AG08395 (cell line): ENCODE data around the gene PSMD2.
"Not testable (repeated sequence)": the region's sequence is repeated elsewhere in the genome, so short reads cannot be mapped to it uniquely, and the experiment has no call there.

ENCODE experiments used
- DNase-seq: peaks from one replicate; pipeline ENCODE4 v3.0.0; 2012; ENCODE audit warnings: mixed read lengths, low spot score

PSMD2 gene

GRCh38 chr3:184298759-184299487, at the start of gene PSMD2:
TSS of gene PSMD2 (plus strand) at chr3:184299241. CDS start at chr3:184299267, 26 bp downstream.
- peak; percentile 99 for DNase-seq

DNA sequence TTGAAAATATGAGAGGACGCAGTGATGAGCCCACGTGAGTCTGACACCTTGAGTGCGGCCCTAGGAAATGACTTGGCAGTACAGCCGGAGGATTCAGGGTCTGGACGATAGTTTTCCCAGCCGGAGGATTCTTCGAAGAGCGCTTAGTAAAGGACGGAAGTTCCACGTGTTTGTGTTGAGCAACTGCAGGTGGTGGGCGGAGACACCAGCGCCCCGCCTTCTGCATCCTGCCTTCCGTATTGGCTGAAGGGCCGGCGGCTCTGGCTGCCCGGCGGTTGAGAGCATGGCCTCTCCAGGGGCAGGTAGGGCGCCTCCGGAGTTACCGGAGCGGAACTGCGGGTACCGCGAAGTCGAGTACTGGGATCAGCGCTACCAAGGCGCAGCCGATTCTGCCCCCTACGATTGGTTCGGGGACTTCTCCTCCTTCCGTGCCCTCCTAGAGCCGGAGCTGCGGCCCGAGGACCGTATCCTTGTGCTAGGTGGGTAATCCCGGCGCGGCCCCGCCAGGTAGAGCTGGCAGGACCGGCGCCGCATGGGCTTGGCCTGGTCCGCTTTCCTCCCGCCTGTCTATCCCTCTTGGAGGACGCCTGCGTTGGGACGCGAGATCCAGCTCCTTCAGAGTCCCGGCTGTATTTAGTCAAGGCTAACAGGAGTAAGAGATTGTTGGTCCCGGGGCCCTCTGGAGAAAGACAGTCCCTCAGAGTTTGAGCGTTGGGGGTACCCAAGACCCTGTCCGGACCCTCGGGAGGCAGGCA, 49.5 kb upstream of the PSMD2 start, which contains the start of gene EEF1AKMT4:
EEF1AKMT4 (plus strand) TSS at position 261 of the 755 bp plus-strand sequence; CDS start at position 284, 23 bp downstream.
- DNase-seq = peak; percentile 96

GRCh38 chr3:184250167-184250828, 48.7 kb upstream of the PSMD2 start:
- DNase-seq = peak; percentile 88

DNA sequence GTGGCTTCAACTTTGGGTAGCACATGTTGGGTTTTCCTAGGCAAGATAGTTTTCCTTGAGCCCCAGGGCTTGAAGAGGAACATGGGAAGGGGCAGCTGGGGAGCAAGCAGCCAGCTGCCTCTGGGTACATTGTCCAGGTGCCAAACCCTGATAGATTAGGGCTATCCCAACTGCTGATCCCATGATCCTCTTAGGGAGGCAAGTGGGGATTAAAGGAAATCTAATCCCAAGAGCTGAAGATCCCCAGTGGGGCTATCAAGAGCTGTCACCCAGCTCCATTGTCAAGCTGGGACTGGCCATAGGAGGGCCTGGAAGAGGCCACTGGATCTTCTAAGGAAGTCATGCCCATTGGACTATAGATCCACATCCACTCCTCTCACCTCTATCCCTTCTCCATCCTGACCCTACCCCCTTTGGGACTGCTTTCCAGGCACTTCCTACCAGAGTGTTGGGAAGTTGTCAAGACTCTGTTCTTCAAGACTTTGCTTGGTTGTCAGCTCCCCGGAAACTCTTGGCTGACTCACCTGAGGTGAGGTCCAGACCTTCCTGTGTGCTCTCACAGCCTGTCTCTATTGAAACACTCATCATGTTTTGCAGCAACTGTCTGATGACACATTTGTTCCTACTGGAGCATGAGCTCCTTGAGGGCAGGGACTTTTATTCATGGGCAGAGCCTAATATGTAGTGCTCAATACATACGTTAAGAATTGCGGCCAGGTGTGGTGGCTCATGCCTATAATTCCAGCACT, 43.6 kb upstream of the PSMD2 start:
- DNase-seq = no peak

- no peak for DNase-seq
These were observed 41.7 kb upstream of the PSMD2 start for GRCh38 chr3:184257083-184257915.

DNA sequence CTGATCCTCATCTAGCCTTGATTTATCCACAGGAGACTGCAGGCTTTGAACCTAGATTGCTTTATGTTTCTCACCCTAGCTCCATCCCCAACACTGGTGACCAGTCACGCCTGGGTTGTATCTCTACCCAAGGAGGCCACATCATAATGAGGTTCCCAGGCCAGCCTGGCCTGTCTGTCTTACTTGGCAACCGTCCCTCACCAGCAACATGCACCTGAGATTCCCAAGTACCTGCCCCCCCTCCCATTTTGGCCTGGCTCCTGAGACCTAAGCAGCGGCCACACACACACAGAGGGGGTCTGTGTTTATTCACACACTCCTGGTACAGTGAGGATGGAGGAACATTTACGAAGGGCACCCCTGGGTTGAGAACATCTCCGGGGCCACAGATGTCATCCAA, 40.1 kb upstream of the PSMD2 start:
- no peak for DNase-seq

GRCh38 chr3:184259396-184259877, 39.6 kb upstream of the PSMD2 start:
- DNase-seq = no peak

DNA sequence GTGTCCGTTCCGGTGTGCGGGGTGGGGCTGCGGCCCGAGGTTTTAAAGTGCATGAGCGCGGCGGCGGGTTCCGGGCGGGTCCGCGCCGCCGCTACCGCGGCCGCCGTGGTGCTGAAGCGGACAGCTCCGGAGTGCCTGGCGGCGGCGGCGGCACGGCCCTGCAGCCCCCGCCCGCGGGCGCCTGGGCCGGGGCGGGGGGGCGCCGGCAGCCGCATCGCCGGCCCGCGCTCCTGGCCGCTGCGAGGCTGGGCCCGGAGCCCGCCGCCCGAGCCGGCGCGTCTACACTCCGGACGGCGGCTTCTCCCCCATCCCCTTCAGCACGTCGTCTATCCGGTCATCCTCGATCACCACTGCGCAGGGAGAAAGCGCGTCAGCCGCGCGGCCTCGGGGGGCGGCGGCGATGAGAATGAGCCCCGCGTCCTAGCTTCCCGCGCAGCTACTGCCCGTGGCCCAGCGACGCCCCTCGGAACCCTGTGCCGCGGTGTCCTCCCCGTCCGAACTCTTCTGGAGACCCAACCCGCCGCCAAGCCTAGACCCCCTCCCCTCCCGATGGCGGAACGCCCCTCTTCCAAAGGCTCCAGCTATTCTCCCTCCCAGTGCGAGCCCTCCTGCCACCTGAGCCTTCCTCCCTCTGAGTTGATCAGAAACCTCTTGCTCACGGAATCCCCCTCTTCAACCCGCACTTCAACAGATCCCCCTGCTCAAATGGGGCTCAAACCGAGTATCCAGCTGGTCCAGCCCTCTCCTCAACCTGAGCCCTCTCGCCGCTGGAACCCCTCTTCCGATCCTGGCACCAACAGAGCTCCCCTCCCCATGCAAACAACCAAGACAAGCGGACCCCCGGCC, 38.9 kb upstream of the PSMD2 start:
- peak; percentile 73 for DNase-seq

DNA sequence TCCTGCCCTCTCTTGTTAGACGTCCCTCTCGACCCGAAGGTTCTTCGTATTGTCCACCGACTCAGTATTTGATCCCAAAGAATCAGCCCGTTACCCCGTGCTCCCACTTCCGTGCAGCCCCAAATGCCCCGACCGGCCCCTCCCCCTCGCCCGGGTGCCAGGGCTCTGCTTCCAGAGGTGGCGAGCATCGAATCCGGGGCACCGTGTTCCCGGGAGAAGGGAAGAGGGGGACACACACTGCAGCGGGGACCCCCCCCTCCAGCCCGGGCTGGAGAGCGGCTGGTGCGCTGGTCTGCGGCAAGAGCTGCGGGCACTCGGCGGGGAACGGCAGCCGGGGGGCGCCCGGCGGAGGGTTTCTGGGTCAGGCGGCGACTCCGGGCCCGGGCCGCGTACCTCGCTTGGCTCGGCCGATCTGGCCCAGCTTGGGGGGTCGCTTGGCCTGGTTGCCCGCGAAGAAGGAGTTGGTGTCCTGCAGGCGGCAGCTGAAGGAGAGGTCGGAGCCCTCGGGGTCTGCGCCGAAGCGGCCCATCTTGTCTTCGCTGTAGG, 38.2 kb upstream of the PSMD2 start:
- DNase-seq = no peak

- DNase-seq = peak; percentile 66
These were observed 37.7 kb upstream of the PSMD2 start, which contains the start of gene CAMK2N2 for GRCh38 chr3:184261270-184261853. TSS of gene CAMK2N2 (minus strand) at chr3:184261553. CDS start at chr3:184261285, 268 bp downstream.

DNA sequence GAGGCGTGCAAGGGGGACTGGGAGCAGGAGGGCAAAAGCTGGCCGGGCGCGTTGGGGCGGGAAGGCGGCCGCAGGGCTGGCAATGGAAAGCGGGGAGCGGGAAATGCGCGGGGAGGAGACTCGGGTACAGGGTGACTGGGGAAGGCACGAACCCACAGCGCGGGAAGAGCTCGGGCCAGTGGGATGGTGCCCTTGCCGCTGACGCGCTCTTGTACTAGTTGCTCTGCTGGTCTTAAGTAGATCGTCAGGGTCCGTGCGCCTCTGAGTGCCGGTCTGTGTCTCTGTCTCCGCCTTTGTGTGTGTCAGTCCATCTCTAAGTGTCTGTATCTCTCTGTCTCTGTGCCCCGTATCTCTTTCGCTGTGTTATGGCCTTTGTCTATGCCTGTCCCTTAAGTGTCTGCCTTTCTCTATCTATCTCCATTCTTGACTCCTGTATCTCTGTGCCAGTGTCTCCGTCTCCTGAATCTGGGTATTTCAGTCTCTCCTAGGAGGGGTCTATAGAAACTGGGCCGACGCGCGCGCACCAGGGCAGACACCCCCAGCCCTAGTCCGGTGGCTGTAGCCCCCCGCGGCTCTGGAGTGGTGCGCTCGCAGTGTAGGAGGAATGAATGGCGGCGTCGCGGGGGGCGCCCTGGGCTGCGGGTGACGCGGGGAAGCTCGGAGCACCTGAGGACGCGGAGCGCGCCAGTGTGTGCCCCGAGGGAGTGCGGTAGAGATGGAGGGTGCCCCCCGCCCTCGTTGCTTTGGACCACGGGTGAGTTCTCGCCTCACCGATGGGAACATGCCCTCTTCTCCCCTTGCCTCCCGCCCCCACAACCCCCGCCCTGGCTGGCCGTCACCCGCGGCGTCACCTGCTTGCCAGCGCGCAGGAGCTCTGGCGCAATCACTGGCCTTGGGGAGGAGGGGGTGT, 36.9 kb upstream of the PSMD2 start:
- DNase-seq = peak; percentile 31

DNA sequence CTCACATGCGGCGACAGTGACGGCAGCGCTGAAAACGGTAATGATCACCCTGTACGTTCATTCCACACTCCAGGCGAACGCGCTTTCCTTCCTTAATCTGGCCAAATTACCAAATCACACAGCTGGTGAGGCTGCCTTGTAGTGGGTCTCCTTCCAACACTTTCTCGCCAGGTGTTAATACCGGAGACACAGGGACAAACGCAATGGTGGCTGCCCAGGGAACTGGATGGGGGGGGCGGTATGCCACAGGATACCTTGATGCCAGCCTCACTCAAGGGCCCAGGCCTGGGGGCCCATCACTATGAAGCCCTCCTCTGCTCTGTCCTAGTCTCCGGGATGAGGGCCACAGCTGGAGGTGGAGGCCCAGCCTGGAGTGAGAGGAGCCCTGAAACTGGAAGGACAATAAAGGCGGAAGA, 36.3 kb upstream of the PSMD2 start:
- DNase-seq = no peak

DNA sequence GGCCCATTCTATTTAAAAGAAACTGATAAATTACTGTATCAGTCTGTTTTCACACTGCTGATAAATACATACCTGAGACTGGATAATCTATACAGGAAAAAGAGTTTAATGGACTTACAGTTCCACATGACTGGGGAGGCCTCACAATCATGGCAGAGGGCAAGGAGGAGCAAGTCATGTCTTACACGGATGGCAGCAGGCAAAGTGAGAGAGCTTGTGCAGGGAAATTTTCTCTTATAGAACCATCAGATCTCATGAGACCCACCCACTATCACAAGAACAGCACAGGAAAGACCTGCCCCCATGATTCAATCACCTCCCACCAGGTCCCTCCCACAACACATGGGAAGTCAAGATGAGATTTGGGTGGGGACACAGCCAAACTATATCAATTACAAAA, 31.8 kb upstream of the PSMD2 start:
- not testable (repeated sequence) for DNase-seq

- DNase-seq = no peak
These were observed 26.8 kb upstream of the PSMD2 start for GRCh38 chr3:184272269-184272668.

- no peak for DNase-seq
These were observed 23.7 kb upstream of the PSMD2 start for GRCh38 chr3:184275381-184275701.

GRCh38 chr3:184275961-184276910, 22.8 kb upstream of the PSMD2 start, which contains the start of gene ECE2:
TSS of gene ECE2 (plus strand) at chr3:184276022. CDS start at chr3:184276154, 132 bp downstream.
- peak; percentile 57 for DNase-seq

DNA sequence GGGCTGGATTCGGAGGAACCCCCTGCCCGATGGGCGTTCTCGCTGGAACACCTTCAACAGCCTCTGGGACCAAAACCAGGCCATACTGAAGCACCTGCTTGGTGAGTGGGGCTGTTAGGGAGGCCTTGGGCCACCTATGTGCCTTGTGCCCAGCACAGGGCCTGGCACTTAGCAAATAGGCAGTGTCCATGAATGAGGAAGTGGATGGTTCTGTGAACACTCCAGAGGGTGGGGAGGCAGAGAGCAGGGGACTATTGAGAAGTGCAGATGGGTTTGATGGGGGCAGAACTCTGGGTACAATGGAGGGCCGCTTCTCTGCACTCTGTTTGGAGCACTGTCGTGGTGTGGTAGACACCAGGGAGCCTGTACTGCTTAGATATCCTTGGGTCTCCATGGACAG, 21.7 kb upstream of the PSMD2 start:
- DNase-seq = no peak
